HL-60/S4 (cell line): Measurements from ENCODE around the gene DDX17.

Experiments
- in situ Hi-C: fragments of 300-500 bp; cut with MboI; formaldehyde crosslinking; loops from 2 replicates; pipeline ENCODE4 v1.14.3; 2022; ENCODE audit warnings: low sequenced_read_pairs

The DDX17 gene

GRCh38 chr22:38506118-38506962, at the start of gene DDX17:
DDX17 (minus strand) TSS chr22:38506311.
- in situ Hi-C loops = no loop called here

GRCh38 chr22:38554281-38554680, 48.2 kb upstream of the DDX17 start:
- in situ Hi-C loops = no loop called here

DNA sequence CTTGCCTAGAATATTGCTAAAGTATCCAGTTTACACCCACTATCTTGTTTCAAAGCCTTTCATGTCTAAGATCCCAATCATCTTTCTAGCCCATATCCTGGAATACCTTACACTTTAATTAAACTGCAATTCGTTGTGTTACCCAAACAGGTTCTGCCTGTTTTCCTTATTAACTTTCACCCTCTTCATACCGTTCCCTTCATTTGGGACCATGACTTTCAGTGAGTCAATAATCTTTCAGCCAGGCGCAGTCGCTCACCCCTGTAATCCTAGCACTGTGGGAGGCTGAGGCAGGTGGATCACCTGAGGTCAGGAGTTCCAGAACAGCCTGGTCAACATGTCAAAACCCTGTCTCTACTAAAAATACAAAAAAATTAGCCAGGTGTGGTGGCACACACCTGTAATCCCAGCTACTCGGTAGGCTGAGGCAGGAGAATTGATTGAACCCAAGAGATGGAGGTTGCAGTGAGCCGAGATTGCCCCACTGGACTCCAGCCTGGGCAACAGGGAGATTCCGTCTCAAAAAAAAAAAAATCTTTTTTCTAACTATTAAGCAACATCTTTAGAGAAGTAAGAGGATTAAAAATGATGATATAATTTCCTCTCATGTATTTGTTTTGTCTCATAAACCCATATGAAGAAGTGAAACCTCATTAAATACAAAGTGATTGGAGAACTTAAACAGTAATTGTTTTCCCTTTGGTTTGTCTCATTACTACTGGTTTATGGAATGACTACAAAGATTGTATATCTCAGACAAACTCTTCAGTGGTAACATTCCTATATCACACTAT, 43.2 kb upstream of the DDX17 start:
- in situ Hi-C loops = no loop called here

- in situ Hi-C loops = no loop called here
These were observed 34.6 kb upstream of the DDX17 start for GRCh38 chr22:38540701-38541100.

DNA sequence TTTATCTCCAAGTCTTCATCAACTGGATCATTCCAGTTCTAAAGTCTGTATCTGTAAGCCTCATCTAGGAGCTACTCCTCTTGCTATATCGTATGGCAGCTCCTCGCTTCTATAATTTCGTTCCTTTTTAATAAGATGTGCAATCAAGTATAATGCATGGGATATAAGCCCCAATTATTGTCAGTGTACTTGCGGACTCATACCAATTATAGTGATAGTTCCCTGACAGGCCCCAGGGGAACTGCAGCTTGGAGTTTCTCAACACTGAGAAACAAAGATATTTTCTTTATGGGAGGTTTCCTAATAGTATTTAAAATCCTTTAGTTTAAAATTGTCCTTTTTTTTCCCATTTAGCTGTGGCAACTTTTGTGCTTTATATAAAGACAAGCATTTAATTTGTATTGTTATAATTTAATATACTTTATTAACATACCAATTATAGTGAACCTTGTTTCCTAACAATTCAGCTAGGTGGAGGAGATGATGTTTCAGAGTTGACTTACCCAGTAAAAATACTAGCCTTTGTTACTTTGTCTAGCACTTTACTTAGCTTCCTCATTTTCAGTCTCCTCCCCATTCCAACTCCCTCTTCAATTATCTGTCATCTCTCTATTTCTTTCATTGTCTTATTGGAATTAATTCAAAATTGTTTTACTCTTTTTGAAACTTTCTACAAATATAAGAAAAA, 25.3 kb upstream of the DDX17 start:
- in situ Hi-C loops = no loop called here

GRCh38 chr22:38524429-38524828, 18.3 kb upstream of the DDX17 start:
- in situ Hi-C loops = no loop called here

GRCh38 chr22:38523479-38523878, 17.4 kb upstream of the DDX17 start:
- in situ Hi-C loops = no loop called here

DNA sequence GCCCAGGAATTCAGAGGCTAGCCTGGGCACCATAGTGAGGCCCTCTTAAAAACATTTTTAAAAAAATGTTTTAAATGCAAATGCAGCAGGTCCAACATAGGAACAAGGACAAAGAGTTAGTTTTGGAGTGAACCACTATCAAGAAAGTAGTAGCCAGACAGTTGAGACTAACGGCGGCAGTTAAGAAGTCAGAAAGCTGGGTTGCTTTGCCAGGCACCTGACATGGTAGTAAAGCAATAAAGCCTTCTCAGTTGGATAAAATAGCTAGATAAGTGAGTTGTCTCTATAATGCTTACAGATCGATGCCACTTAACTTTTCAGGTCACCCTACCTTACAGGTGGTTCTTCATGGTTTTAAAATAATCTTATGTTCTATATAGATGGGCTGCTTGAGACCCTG, 16.9 kb upstream of the DDX17 start:
- in situ Hi-C loops = no loop called here

GRCh38 chr22:38519453-38520250, 13.5 kb upstream of the DDX17 start:
- in situ Hi-C loops = no loop called here

DNA sequence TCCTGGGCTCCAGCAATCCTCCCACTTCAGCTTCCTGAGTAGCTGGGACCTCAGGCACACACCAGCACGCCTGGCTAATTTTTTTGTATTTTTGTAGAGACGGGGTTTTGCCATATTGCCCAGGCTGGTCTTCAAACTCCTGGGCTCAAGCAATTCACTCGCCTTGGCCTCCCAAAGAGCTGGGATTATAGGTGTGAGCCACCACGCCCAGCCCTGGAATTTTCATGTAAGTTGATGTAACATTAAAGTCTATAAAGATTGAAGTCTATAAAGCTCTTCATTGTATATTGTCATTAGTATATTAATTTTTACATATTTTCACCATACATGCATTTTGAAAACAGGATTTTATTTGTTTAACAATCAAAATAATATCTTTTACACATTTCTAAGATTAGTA, 12.5 kb upstream of the DDX17 start:
- in situ Hi-C loops = no loop called here

- in situ Hi-C loops = no loop called here
These were observed 7.0 kb upstream of the DDX17 start for GRCh38 chr22:38513063-38513462.

GRCh38 chr22:38510416-38510970, 4.4 kb upstream of the DDX17 start:
- in situ Hi-C loops = no loop called here

DNA sequence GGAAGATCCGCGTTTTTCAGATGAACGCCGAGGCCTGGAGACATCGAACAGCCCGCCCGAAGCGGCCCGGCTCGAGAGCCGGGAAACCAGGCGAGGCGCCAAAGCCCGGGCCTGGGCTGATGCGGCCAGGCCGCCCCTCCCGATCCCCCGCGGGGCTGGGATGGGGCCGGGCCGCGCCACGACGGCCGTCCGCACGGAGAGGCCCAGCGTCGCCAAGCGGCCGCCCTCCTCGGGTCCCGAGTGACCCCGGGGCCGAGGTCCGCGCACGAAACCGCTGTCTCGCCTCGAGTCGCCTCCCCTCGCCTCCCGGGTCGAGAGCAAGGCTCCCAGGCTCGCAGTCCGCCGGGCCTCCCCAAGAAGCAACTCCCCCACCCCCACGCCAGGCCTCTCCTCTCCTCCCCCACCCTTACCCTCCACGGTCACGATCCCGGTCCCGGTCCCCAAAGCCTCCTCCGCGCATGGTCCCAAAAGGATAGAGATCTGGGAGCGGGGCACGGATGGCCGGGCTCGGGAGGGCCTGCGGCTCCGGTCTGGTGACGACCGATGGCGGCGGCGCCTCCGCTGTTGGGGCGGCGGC, 482 bp downstream of the DDX17 start:
- in situ Hi-C loops = no loop called here

GRCh38 chr22:38504731-38505540, 1.2 kb downstream of the DDX17 start:
- in situ Hi-C loops = no loop called here

DNA sequence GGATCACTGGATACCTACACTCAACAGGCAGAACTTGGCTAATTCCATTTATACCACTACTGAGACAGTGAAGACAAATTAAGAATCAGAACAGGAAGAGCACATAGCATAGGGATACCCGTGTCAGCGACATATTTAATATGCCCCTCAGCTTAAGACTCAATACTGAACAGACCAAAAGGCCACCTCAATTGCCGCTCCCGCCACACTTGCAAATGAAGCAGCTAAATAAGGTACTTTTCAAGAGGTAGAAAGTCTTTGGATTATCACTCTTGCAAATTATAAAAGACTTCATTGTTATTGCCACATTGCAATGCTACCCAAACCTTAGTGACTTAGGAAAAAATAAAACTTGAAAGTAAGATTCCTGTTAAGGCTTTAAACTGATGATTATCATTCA, 3.1 kb downstream of the DDX17 start:
- in situ Hi-C loops = no loop called here

DNA sequence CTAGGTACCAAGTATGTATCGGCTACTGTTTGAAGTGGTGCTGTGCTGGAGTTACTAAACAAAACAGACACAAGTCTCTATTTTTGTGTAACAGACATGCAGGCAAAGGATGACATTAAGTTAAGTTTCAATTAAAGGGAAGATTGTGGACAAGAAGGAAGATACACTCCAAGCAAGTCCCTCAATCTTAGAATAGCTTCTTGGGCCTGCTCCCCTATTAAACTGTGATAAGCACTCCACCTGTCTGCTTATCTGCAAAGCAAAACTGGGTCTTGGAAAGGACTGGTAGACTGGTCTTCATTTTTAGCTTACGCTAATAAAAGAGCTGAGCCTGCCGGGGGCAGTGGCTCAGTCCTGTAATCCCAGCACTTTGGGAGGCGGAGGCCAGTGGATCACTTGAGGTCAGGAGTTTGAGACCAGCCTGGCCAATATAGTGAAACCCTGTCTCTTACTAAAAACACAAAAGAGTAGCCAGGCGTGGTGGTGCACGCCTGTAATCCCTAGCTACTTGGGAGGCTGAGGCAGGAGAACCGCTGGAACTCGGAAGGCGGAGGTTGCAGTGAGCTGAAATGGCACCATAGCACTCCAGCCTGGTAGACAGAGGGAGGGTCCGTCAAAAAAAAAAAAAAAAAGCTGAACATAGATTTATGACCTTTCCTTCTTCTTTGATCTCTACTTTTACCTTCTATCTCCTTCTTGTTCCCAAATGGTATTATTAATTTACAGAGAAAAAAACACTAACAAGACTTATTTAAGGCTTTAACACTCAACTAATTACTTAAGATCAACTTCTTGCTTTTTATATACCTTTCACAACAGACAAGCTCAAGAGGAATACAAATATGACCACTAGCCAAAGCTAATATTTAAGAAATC, 4.1 kb downstream of the DDX17 start:
- in situ Hi-C loops = no loop called here

DNA sequence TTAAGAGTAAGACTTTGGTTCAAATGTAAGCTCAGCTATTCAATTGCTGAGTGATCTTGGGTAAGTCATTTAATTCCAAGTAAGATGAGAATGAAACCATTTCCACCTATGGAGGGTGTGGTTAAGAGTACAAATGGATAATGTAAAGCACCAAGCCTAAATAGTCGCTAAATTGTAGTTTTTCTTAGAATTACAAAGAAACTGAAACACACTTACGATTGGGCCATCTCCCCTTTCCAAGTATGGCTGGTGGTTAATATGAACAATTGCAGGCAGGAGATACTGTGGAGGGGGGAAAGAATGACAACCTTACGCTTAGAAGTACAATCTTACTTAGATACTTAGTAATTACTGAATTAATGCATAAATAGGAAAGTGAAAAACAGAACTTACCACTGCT, 8.2 kb downstream of the DDX17 start:
- in situ Hi-C loops = no loop called here

GRCh38 chr22:38494939-38495338, 11.2 kb downstream of the DDX17 start:
- in situ Hi-C loops = no loop called here
